Testis (tissue), 3 donors: ENCODE measurements around the gene ATF3. TPM values are rescaled to one million over a fixed set of nuclear protein-coding genes. Genes with fewer than 3 reads are reported as not detected.

ENCODE experiments used
- DNase-seq: peaks from one replicate; pipeline ENCODE4 v3.0.0-alpha.2; 2019
- H3K27ac ChIP-seq, 2 donors: fragments of 200-600 bp; sonication (generic); one replicate each; pipeline ENCODE4 v1.5.1; 2019
- H3K27me3 ChIP-seq: fragments of 200-600 bp; sonication (generic); one replicate; pipeline ENCODE4 v1.5.1; 2019
- H3K36me3 ChIP-seq: fragments of 200-600 bp; sonication (generic); one replicate; pipeline ENCODE4 v1.5.1; 2017; ENCODE audit warnings: low read depth; ENCODE audit errors: missing control alignments
- H3K4me1 ChIP-seq: fragments of 200-600 bp; sonication (generic); one replicate; pipeline ENCODE4 v1.5.1; 2019
- H3K4me3 ChIP-seq, 2 donors: fragments of 200-600 bp; sonication (generic); one replicate each; pipeline ENCODE4 v1.5.1; 2017 to 2019
- H3K9me3 ChIP-seq: fragments of 200-600 bp; sonication (generic); one replicate; pipeline ENCODE4 v1.5.1; 2017
- POLR2A ChIP-seq: fragments of 450-650 bp; IDR thresholded peaks from one replicate; pipeline ENCODE4 v1.6.1; 2017; ENCODE audit warnings: antibody characterized with exemption, mild to moderate bottlenecking, moderate library complexity
- WGBS, 2 donors: methylation state at CpG; one replicate each; pipeline ENCODE4 v1.1.5; 2018; 5-methylcytosine and 5-hydroxymethylcytosine counted together
- intact Hi-C: fragments of 100-400 bp; cut with DNase I; formaldehyde crosslinking; loops from one replicate; pipeline ENCODE4 v1.15.1; 2023; ENCODE audit warnings: low total_unique reads
- polyA plus RNA-seq: library from polyadenylated mRNA; stranded (reverse); fragments of 350-450 nt; fragmentation: Illumina TruSeq; extraction: RNeasy Lipid Tissue Mini Kit (QIAGEN cat#74804); gene quantifications from one replicate; pipeline ENCODE4 v1.2.3, GENCODE V29; 2014; ENCODE audit warnings: low read depth, low replicate concordance; ENCODE audit not compliant: insufficient read depth
- total RNA-seq, 2 donors: library from RNA; depleted of rRNA; stranded (reverse); fragments of >200 nt; gene quantifications; one replicate each; pipeline ENCODE4 v1.2.3, GENCODE V29; 2016
- TF ChIP-seq, protein P1 (sequence below), 3 experiments: fragments of 450-650 bp in 2 of 3; fragments of 200-600 bp in 1 of 3; sonication (generic) in 1 of 3; IDR thresholded peaks; one replicate each; pipeline ENCODE4 v1.5.1; 2016 to 2019; ENCODE audit warnings: antibody characterized with exemption in 3 of 3, mild to moderate bottlenecking in 2 of 3, moderate library complexity in 1 of 3

The ATF3 gene
- total and polyA plus RNA-seq, 3 donors from 2014 or later: 3.2 to 9.0 (median 4.6) TPM

DNA sequence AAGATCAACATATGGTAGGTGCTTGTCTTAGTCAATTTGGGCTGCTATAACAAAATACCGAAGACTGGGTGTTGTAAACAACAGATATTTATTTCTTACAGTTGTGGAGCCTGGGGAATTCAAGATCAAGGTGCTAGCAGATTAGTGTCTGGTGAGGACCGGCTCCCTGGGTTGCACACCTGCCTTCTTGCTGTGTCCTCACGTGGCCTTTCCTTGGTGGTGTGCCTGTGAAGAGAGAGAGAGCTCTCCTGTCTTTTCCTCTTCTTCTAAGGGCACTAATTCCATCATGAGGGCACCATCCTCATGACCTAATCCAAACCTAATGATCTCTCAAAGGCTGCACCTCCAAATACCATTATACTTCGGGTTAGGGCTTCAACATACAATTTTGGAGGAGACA is 45.8 kb upstream of the ATF3 start:
- DNase-seq: no peak
- no peaks in the 10 kb centered on the region for H3K36me3 ChIP-seq
- no peak overlapping the region for H3K27ac ChIP-seq
- H3K9me3 ChIP-seq: no peaks in the 10 kb centered on the region
- peaks cover 6% of the 10 kb centered on the region for H3K4me1 ChIP-seq
- TF ChIP-seq POLR2A: no peak
- TF ChIP-seq, protein P1, sequence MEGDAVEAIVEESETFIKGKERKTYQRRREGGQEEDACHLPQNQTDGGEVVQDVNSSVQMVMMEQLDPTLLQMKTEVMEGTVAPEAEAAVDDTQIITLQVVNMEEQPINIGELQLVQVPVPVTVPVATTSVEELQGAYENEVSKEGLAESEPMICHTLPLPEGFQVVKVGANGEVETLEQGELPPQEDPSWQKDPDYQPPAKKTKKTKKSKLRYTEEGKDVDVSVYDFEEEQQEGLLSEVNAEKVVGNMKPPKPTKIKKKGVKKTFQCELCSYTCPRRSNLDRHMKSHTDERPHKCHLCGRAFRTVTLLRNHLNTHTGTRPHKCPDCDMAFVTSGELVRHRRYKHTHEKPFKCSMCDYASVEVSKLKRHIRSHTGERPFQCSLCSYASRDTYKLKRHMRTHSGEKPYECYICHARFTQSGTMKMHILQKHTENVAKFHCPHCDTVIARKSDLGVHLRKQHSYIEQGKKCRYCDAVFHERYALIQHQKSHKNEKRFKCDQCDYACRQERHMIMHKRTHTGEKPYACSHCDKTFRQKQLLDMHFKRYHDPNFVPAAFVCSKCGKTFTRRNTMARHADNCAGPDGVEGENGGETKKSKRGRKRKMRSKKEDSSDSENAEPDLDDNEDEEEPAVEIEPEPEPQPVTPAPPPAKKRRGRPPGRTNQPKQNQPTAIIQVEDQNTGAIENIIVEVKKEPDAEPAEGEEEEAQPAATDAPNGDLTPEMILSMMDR (IDR thresholded peaks at IDR 0.05): no peak
- no peak overlapping the region for H3K4me3 ChIP-seq
- WGBS, 2 donors: 89 to 91% methylated on average over 4 of the region's 4 CpGs
- H3K27me3 ChIP-seq: no peaks in the 10 kb centered on the region
- intact Hi-C loops: no loop called here

DNA sequence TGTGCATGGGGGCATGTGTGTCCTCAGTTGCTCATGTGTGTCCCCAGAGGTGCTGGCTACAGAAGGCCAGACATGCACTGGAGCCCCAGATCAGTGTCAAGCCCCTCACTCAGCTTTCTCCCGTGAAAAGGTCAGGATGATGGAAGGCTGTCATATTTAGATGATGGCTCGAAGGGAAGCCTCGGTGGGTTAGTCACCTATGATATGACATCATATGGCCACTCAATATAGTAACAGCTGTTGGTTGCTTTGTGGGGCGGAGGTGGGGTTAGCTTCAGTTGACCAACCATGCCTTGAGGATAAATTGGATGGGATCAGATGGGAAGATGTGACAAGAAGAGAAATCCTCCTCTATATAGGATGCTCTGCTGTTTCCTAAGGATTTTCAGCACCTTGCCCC is 43.5 kb upstream of the ATF3 start:
- Histone ChIP-seq H3K9me3 (no peaks in the 10 kb centered on the region), H3K27ac (no peak overlapping the region), H3K4me1 (no peaks in the 10 kb centered on the region), H3K27me3 (no peaks in the 10 kb centered on the region), H3K4me3 (no peak overlapping the region), H3K36me3 (no peaks in the 10 kb centered on the region)
- WGBS, 2 donors: 86 to 89% methylated on average over 4 of the region's 4 CpGs
- intact Hi-C loops: no loop called here
- no peak for TF ChIP-seq POLR2A
- TF ChIP-seq, protein P1 (IDR thresholded peaks at IDR 0.05): no peak
- DNase-seq: no peak

DNA sequence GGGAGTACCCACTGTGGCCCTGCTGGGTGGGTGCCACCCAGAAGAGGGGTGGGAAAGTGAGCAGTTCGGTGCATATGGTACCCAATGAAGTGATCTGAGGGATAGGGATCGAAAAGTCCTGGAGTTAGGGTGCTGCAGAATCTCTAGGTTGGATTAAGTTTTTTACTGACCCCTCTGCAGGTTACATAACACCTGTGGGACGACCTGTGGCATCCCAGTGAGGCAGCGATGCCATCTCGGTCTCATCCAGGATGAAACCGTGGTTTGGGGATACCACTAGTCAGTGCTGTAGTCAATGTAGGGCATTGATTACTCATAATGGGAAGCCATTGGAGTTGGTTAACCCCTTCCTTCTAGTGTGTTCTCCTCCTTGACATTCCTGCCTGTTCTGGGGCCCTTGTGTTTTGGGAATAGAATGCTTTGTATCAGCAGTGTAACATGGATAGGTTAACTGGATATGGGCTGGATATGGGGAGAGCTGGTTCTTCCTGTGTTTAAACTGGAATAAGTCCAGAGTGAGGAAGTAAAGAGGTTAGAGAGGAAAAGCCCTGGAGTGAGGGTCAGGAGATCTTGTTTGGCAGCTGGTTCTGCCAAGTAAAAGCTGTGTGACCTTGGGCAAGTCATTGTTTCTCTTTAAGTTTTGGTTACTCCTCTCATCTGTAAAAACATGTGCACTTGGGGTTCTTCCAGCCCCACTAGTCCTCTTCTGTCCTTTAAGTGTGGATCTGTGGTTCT is 42.8 kb upstream of the ATF3 start:
- TF ChIP-seq, protein P1 (IDR thresholded peaks at IDR 0.05): no peak
- no peak for TF ChIP-seq POLR2A
- Histone ChIP-seq H3K4me3 (no peak overlapping the region), H3K27ac (no peak overlapping the region), H3K36me3 (no peaks in the 10 kb centered on the region), H3K9me3 (no peaks in the 10 kb centered on the region), H3K4me1 (no peaks in the 10 kb centered on the region), H3K27me3 (no peaks in the 10 kb centered on the region)
- 88 to 91% methylated on average over 6 of the region's 6 CpGs for WGBS, 2 donors
- intact Hi-C loops: no loop called here
- DNase-seq: no peak

DNA sequence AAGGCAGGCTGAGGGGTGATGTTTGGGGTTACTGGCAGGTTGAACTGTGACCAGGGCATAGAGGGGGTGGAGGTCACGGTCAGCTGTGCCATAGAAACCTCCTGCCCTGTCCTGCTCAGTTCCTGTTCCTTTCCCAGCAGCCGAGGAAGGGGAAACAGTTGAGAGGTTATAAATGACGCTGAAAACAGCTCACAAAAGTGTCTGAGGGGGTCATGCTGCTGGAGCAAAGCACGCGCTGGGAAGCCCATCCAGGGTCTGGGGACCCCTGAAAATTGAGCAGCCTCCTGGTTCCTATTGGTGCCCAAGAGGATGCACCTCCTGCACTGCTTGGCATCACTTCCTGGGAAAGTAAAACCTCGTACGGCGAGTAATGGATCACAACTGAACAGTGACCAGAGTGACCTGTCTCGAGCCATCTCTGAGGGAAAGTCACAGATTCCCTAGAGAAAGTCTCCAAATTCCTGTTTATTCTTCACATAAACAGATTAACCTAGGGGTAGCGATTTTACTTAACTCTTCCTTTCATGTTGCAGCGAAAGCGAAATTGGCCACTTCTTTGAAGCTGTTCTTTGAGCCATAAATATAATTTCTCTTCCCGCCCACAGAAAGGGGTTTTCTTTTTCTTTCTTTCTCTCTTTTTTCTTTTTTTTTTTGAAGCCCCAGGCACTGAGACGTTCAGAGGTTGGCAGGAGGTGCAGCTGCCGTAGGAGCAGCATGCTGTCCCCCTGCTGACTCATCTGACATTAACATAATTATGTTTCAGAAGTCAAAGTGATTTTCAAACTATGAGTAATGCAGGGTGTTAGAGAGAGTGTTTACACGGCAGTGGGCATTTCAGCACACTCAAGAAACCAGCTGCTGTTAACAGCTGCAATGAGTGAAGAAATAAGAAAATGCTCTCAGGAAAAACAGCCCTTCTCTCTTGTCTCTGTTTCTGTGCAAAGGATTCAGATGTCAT is 41.8 kb upstream of the ATF3 start:
- H3K9me3 ChIP-seq: no peaks in the 10 kb centered on the region
- peak; percentile 54 for DNase-seq
- H3K27me3 ChIP-seq: no peaks in the 10 kb centered on the region
- no peak for TF ChIP-seq POLR2A
- TF ChIP-seq, protein P1 (IDR thresholded peaks at IDR 0.05): no peak
- no peaks in the 10 kb centered on the region for H3K36me3 ChIP-seq
- intact Hi-C loops: no loop called here
- peak overlapping the region; percentile 32 to 44 for H3K4me3 ChIP-seq
- no peaks in the 10 kb centered on the region for H3K4me1 ChIP-seq
- peak overlapping the region; percentile 66 to 68 for H3K27ac ChIP-seq
- 27% methylated on average over 14 to 16 of the region's 16 CpGs for WGBS, 2 donors
